Measurements from ENCODE around the gene TBCCD1. TPM values are rescaled to one million over a fixed set of nuclear protein-coding genes. Genes with fewer than 3 reads are reported as not detected.

The TBCCD1 gene
- total RNA-seq, 4 donors from 2014 or later: 9.7 to 17.7 (median 14.6) TPM

- WGBS, 2 donors: 94 to 96% methylated on average over 6 of the region's 6 CpGs
- intact Hi-C loops (cut with DNase I; ENCODE audit: low total_unique reads): no loop called here
Observed at GRCh38 chr3:186524616-186525015, 42.5 kb downstream of the TBCCD1 start.

GRCh38 chr3:186523434-186523833 lies 43.7 kb downstream of the TBCCD1 start:
- intact Hi-C loops (cut with DNase I; ENCODE audit: low total_unique reads): no loop called here
- no peak for TF ChIP-seq POLR2A (IDR thresholded peaks at IDR 0.05)
- no peak for TF ChIP-seq CTCF (IDR thresholded peaks at IDR 0.05)
- 24 to 44% methylated on average over 2 of the region's 2 CpGs for WGBS, 2 donors
- no peak overlapping the region for H3K4me3 ChIP-seq (ENCODE audit: low read depth, poor library complexity, severe bottlenecking)
- no peak for DNase-seq (ENCODE audit: low spot score in 2 of 2)

More at GRCh38 chr3:186524616-186525015, 42.5 kb downstream of the TBCCD1 start:
- H3K4me3 ChIP-seq (ENCODE audit: low read depth, poor library complexity, severe bottlenecking): no peak overlapping the region
- DNase-seq (ENCODE audit: low spot score in 2 of 2): no peak
- TF ChIP-seq POLR2A (IDR thresholded peaks at IDR 0.05) (no peak), CTCF (IDR thresholded peaks at IDR 0.05) (no peak)

GRCh38 chr3:186523022-186523421 lies 44.1 kb downstream of the TBCCD1 start:
- H3K4me3 ChIP-seq (ENCODE audit: low read depth, poor library complexity, severe bottlenecking): no peak overlapping the region
- WGBS, 2 donors: 80 to 84% methylated on average over 6 of the region's 6 CpGs
- intact Hi-C loops (cut with DNase I; ENCODE audit: low total_unique reads): no loop called here
- no peak for DNase-seq (ENCODE audit: low spot score in 2 of 2)
- TF ChIP-seq POLR2A (IDR thresholded peaks at IDR 0.05): no peak
- no peak for TF ChIP-seq CTCF (IDR thresholded peaks at IDR 0.05)

- TF ChIP-seq POLR2A (IDR thresholded peaks at IDR 0.05) (no peak), CTCF (IDR thresholded peaks at IDR 0.05) (no peak)
- intact Hi-C loops (cut with DNase I; ENCODE audit: low total_unique reads): no loop called here
- H3K4me3 ChIP-seq (ENCODE audit: low read depth, poor library complexity, severe bottlenecking): no peak overlapping the region
- 71 to 75% methylated on average over 10 of the region's 10 CpGs for WGBS, 2 donors
- no peak for DNase-seq (ENCODE audit: low spot score in 2 of 2)
Observed at GRCh38 chr3:186520957-186521842, 45.9 kb downstream of the TBCCD1 start.

- DNase-seq (ENCODE audit: low spot score in 2 of 2): no peak
- TF ChIP-seq CTCF (IDR thresholded peaks at IDR 0.05): no peak
- 54 to 70% methylated on average over 5 of the region's 5 CpGs for WGBS, 2 donors
- intact Hi-C loops (cut with DNase I; ENCODE audit: low total_unique reads): no loop called here
- no peak overlapping the region for H3K4me3 ChIP-seq (ENCODE audit: low read depth, poor library complexity, severe bottlenecking)
Observed at GRCh38 chr3:186520431-186520830, 46.7 kb downstream of the TBCCD1 start.

All from lower leg skin (tissue), 4 donors.